Ramos (cell line): ENCODE data around the gene MAST2.

Experiments
- in situ Hi-C: fragments of 300-500 bp; cut with MboI; formaldehyde crosslinking; loops from one replicate; pipeline ENCODE4 v1.14.3; 2022; ENCODE audit warnings: low sequenced_read_pairs; ENCODE audit not compliant: unreplicated experiment

Gene MAST2

GRCh38 chr1:46083579-46083978, 280.2 kb downstream of the MAST2 start:
- in situ Hi-C loops = no loop called here

GRCh38 chr1:46084553-46085451, 281.4 kb downstream of the MAST2 start:
- in situ Hi-C loops = no loop called here
